GM12872 (cell line): ENCODE data around the gene RIPPLY3.

Experiments
- TF ChIP-seq, protein P1 (sequence below): IDR thresholded peaks from 3 replicates; pipeline ENCODE4 v1.5.1; 2011; ENCODE audit warnings: low read depth, mild to moderate bottlenecking, low read length, moderate library complexity; ENCODE audit not compliant: insufficient read depth

The RIPPLY3 gene, protein sequence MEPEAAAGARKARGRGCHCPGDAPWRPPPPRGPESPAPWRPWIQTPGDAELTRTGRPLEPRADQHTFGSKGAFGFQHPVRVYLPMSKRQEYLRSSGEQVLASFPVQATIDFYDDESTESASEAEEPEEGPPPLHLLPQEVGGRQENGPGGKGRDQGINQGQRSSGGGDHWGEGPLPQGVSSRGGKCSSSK

DNA sequence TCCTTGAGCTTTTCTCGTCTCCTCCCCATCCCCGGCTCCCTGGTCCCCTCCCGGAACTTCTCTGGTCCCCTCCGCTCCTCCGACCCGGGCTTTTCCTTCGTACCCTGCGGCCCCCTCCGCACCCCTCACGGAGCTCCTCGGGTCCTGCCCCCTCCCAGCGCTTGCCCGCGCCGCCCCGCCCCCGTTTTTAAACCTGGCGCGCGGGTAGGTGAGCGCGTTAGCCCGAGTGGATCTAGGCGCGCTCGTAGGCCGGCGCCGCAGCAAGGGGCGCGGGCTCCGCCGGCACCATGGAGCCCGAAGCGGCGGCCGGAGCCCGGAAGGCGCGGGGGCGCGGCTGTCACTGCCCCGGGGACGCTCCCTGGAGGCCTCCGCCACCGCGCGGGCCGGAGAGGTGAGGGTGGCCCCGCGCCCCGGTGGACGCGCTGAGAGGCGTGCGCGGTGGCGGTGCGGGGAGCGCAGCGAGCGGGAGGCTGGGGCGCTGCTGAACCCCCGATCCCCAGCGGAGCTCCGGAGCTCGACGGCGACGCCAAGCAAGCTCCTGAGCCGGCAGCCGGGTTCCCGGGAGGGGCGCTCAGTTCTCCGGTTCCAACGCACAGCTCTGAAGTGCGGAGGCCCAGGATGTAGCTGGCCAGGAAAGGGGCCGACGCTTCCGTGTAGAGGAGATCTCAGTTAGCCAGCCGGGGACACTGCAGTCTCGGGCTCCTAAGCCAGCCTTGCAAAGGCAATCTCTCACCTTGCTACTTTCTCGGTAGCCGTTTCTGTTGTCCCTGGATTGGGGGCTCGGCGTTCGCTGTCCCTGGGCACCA lies at the start of gene RIPPLY3:
RIPPLY3 (plus strand) TSS at position 217 of the 806 bp plus-strand sequence; CDS start at position 288, 71 bp downstream.
- TF ChIP-seq, protein P1, sequence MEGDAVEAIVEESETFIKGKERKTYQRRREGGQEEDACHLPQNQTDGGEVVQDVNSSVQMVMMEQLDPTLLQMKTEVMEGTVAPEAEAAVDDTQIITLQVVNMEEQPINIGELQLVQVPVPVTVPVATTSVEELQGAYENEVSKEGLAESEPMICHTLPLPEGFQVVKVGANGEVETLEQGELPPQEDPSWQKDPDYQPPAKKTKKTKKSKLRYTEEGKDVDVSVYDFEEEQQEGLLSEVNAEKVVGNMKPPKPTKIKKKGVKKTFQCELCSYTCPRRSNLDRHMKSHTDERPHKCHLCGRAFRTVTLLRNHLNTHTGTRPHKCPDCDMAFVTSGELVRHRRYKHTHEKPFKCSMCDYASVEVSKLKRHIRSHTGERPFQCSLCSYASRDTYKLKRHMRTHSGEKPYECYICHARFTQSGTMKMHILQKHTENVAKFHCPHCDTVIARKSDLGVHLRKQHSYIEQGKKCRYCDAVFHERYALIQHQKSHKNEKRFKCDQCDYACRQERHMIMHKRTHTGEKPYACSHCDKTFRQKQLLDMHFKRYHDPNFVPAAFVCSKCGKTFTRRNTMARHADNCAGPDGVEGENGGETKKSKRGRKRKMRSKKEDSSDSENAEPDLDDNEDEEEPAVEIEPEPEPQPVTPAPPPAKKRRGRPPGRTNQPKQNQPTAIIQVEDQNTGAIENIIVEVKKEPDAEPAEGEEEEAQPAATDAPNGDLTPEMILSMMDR, result no peak

GRCh38 chr21:36959020-36959835 lies 47.3 kb upstream of the RIPPLY3 start:
- TF ChIP-seq, protein P1, result no peak

DNA sequence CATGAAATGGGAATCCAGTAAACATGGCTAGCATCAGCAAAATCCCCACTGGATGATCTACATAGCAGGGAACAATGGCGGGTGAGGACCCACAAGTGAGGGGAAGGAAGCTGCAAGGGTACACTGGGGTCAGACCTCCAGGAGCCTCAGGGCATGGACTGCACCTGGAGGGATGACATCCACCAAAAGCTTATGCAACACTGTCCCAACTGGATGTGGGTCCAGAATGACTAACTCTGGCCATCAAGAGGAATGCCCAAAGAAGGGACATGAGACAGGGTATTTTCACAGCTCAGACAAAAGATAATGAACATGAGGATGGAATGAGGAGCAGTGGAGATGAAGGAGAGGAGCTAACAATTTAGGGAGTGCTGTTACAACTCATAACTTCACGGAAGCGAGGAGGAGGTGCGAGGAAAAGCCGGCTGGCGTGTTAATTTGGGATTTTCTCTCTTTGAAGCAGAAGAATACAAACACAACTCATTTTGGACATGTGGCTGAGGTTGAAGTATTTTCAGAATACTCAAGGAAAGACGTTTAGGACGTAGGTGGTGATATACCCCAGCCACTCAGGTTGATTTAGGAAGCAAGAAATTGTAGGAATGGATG lies 45.7 kb upstream of the RIPPLY3 start:
- TF ChIP-seq, protein P1, result no peak

DNA sequence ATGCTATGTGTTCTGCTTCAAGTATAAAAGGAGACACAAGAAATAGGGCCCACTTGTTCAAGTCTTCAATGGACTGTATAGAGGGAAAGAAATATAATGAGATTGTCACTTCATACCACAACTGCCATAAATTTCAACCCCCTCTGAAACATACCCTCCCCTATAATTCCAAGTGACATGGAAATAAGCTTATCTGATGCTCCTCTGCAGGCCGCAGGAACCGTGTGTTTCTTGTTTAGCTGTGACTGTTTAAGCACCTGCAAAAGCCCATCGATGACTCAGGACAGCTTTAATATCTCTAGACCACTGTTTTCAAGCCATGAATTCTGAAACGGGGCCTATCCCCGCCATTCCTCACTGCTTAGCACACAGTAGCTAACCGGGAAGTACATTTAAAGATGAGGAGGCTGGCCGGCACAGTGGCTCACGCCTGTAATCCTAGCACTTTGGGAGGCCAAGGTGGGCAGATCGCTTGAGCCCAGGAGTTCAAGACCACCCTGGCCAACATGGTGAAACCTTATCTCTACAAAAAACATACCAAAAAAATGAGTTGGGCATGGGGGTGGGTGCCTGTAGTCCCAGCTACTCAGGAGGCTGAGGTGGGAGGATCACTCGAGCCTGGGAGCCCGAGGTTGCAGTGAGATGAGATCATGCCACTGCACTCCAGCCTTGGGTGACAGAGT lies 44.3 kb upstream of the RIPPLY3 start:
- TF ChIP-seq, protein P1, result no peak

- TF ChIP-seq, protein P1, result no peak
Measured at GRCh38 chr21:36964398-36964797, 42.1 kb upstream of the RIPPLY3 start.

GRCh38 chr21:36964827-36965719 lies 41.4 kb upstream of the RIPPLY3 start:
- TF ChIP-seq, protein P1, result no peak
